Non-pigmented ciliary epithelial cell (primary cell): Measurements from ENCODE around the gene PSORS1C1.

Experiments
- DNase-seq: peaks from one replicate; pipeline ENCODE4 v3.0.0-alpha.2; 2010; ENCODE audit warnings: low read depth

The PSORS1C1 gene

GRCh38 chr6:31096215-31096614 lies 18.4 kb upstream of the PSORS1C1 start:
- no peak for DNase-seq

GRCh38 chr6:31096656-31097055 lies 17.9 kb upstream of the PSORS1C1 start:
- DNase-seq = no peak

GRCh38 chr6:31098449-31098938 lies 16.1 kb upstream of the PSORS1C1 start:
- no peak for DNase-seq

GRCh38 chr6:31103136-31103535 lies 11.5 kb upstream of the PSORS1C1 start:
- no peak for DNase-seq

GRCh38 chr6:31107052-31107451 lies 7.5 kb upstream of the PSORS1C1 start:
- no peak for DNase-seq

GRCh38 chr6:31110825-31111582 lies 3.6 kb upstream of the PSORS1C1 start:
- no peak for DNase-seq

GRCh38 chr6:31111712-31112111 lies 2.9 kb upstream of the PSORS1C1 start:
- DNase-seq = no peak

GRCh38 chr6:31112478-31112877 lies 2.1 kb upstream of the PSORS1C1 start, which contains the start of gene C6orf15:
C6orf15 (minus strand) TSS chr6:31112575; CDS start chr6:31112555, 20 bp downstream.
- DNase-seq = no peak

GRCh38 chr6:31113861-31114540 lies 599 bp upstream of the PSORS1C1 start:
- no peak for DNase-seq

GRCh38 chr6:31114970-31115849 lies 610 bp downstream of the PSORS1C1 start:
- DNase-seq = no peak

GRCh38 chr6:31115941-31116560 lies 1.5 kb downstream of the PSORS1C1 start:
- DNase-seq = no peak

GRCh38 chr6:31116661-31117385 lies 2.2 kb downstream of the PSORS1C1 start:
- DNase-seq = no peak

GRCh38 chr6:31118178-31118577 lies 3.6 kb downstream of the PSORS1C1 start:
- no peak for DNase-seq

GRCh38 chr6:31120151-31120915 lies 5.7 kb downstream of the PSORS1C1 start, which contains the start of gene CDSN:
CDSN (minus strand) TSS chr6:31120446; CDS start chr6:31120419, 27 bp downstream.
- no peak for DNase-seq

- no peak for DNase-seq
These were observed 6.7 kb downstream of the PSORS1C1 start for GRCh38 chr6:31121131-31121790.

- DNase-seq = peak; percentile 63
These were observed 8.4 kb downstream of the PSORS1C1 start for GRCh38 chr6:31122791-31123706.

- DNase-seq = no peak
These were observed 10.6 kb downstream of the PSORS1C1 start for GRCh38 chr6:31125162-31125561.

- DNase-seq = no peak
These were observed 11.2 kb downstream of the PSORS1C1 start for GRCh38 chr6:31125586-31126363.
